NCI-H2029 (cell line): Measurements from ENCODE around the gene CNDP1.

Source experiments
- DNase-seq: peaks from one replicate; lab custom pipeline; 2025; lab: John Stamatoyannopoulos, UW

CNDP1 gene

GRCh38 chr18:74582642-74583041 lies 48.3 kb downstream of the CNDP1 start:
- DNase-seq, result no peak

GRCh38 chr18:74587441-74587840 lies 53.1 kb downstream of the CNDP1 start:
- DNase-seq, result no peak

GRCh38 chr18:74589021-74589420 lies 54.7 kb downstream of the CNDP1 start:
- DNase-seq, result no peak

- no peak for DNase-seq
Observed at GRCh38 chr18:74589811-74590210, 55.5 kb downstream of the CNDP1 start.

- DNase-seq, result no peak
Observed at GRCh38 chr18:74590671-74591070, 56.4 kb downstream of the CNDP1 start.

GRCh38 chr18:74595431-74595830 lies 61.1 kb downstream of the CNDP1 start:
- no peak for DNase-seq

- no peak for DNase-seq
Observed at GRCh38 chr18:74597034-74597661, 62.8 kb downstream of the CNDP1 start.

GRCh38 chr18:74597662-74598349 lies 63.5 kb downstream of the CNDP1 start, which contains the start of gene ZNF407:
Gene ZNF407, plus strand, starts transcription at chr18:74597870. Its CDS starts 33,150 bp downstream, at chr18:74631020.
- peak; percentile 66 for DNase-seq

- no peak for DNase-seq
Observed at GRCh38 chr18:74598350-74599001, 64.2 kb downstream of the CNDP1 start.

- DNase-seq, result no peak
Observed at GRCh38 chr18:74604361-74604760, 70.1 kb downstream of the CNDP1 start.

GRCh38 chr18:74604774-74605173 lies 70.5 kb downstream of the CNDP1 start:
- DNase-seq, result no peak

GRCh38 chr18:74608681-74609080 lies 74.4 kb downstream of the CNDP1 start:
- no peak for DNase-seq

- DNase-seq, result no peak
Observed at GRCh38 chr18:74609535-74609934, 75.2 kb downstream of the CNDP1 start.

GRCh38 chr18:74610051-74610615 lies 75.8 kb downstream of the CNDP1 start:
- DNase-seq, result no peak

GRCh38 chr18:74610860-74611259 lies 76.6 kb downstream of the CNDP1 start:
- DNase-seq, result no peak

GRCh38 chr18:74611765-74612164 lies 77.5 kb downstream of the CNDP1 start:
- no peak for DNase-seq

GRCh38 chr18:74613381-74613780 lies 79.1 kb downstream of the CNDP1 start:
- no peak for DNase-seq

- DNase-seq, result no peak
Observed at GRCh38 chr18:74616494-74616893, 82.2 kb downstream of the CNDP1 start.

GRCh38 chr18:74617486-74617885 lies 83.2 kb downstream of the CNDP1 start:
- DNase-seq, result no peak

GRCh38 chr18:74622072-74622471 lies 87.8 kb downstream of the CNDP1 start:
- DNase-seq, result no peak

- DNase-seq, result no peak
Observed at GRCh38 chr18:74623047-74623816, 88.9 kb downstream of the CNDP1 start.

GRCh38 chr18:74624466-74624865 lies 90.2 kb downstream of the CNDP1 start:
- DNase-seq, result no peak
